ENCODE data around the gene KRTAP3-2. TPM values are rescaled to one million over a fixed set of nuclear protein-coding genes. Genes with fewer than 3 reads are reported as not detected.
"Not testable (repeated sequence)": the region's sequence is repeated elsewhere in the genome, so short reads cannot be mapped to it uniquely, and the experiment has no call there.

The KRTAP3-2 gene
- not detected for total RNA-seq
- polyA plus RNA-seq = not detected
- long read RNA-seq, donor 1 = 0 reads
- long read RNA-seq, donor 2 = 0 reads
- long read RNA-seq, donor 3 = 0 reads
- long read RNA-seq, donor 4 = 0 reads
- long read RNA-seq, donor 5 = 0 reads
- long read RNA-seq, donor 6 = 0 reads
- long read RNA-seq, donor 7 = 0 reads
- long read RNA-seq, donor 8 = 0 reads
- long read RNA-seq, donor 9 = 0 reads
- long read RNA-seq, donor 10 = 0 reads

GRCh38 chr17:40999563-40999962 lies at the start of gene KRTAP3-2:
KRTAP3-2 (minus strand) TSS chr17:40999906; CDS start chr17:40999853, 53 bp downstream.
- H3K36me3 ChIP-seq; H3K4me3 ChIP-seq; DNase-seq; H3K27ac ChIP-seq; H3K9me3 ChIP-seq; H3K4me1 ChIP-seq; intact Hi-C loops (cut with DNase I; ENCODE audit: low total_unique reads): not testable (repeated sequence)
- peaks cover 0 to 32% (median 0%) of the 10 kb centered on the region in 3 donors for H3K27me3 ChIP-seq
- WGBS, 5 donors = 75 to 85% (median 81%) methylated on average over 5 to 6 of the region's 6 CpGs

- WGBS, 5 donors = 36 to 55% (median 44%) methylated on average over 2 of the region's 2 CpGs
- peaks cover 0 to 4% (median 0%) of the 10 kb centered on the region in 4 donors for H3K9me3 ChIP-seq
- no peak overlapping the region for H3K27ac ChIP-seq
- no peaks in the 10 kb centered on the region for H3K4me1 ChIP-seq
- TF ChIP-seq EP300 (IDR thresholded peaks at IDR 0.05) = no peak
- TF ChIP-seq CTCF (IDR thresholded peaks at IDR 0.05) = no peak
- intact Hi-C loops (cut with DNase I; ENCODE audit: low total_unique reads) = no loop called here
- peaks cover 0 to 42% (median 0%) of the 10 kb centered on the region in 3 donors for H3K27me3 ChIP-seq
- no peak for DNase-seq
- no peak overlapping the region for H3K4me3 ChIP-seq
- no peaks in the 10 kb centered on the region for H3K36me3 ChIP-seq
Observed at GRCh38 chr17:41049110-41049509, 49.4 kb upstream of the KRTAP3-2 start.

GRCh38 chr17:41048441-41048840 lies 48.7 kb upstream of the KRTAP3-2 start:
- no peak for DNase-seq
- TF ChIP-seq EP300 (IDR thresholded peaks at IDR 0.05) (no peak), POLR2AphosphoS5 (IDR thresholded peaks at IDR 0.05) (no peak), CTCF (IDR thresholded peaks at IDR 0.05) (no peak), POLR2A (IDR thresholded peaks at IDR 0.05) (no peak)
- Histone ChIP-seq H3K4me3 (no peak overlapping the region), H3K27me3 (peaks cover 0 to 39% (median 0%) of the 10 kb centered on the region in 3 donors), H3K4me1 (no peaks in the 10 kb centered on the region), H3K27ac (no peak overlapping the region), H3K9me3 (peaks cover 0 to 6% (median 0%) of the 10 kb centered on the region in 4 donors), H3K36me3 (no peaks in the 10 kb centered on the region)
- 55 to 68% (median 58%) methylated on average over 7 of the region's 7 CpGs for WGBS, 5 donors
- intact Hi-C loops (cut with DNase I; ENCODE audit: low total_unique reads) = no loop called here

- WGBS, 5 donors = 41 to 54% (median 50%) methylated on average over 6 to 10 of the region's 33 CpGs
- H3K36me3 ChIP-seq; H3K4me1 ChIP-seq; H3K9me3 ChIP-seq; DNase-seq; H3K27ac ChIP-seq; H3K4me3 ChIP-seq; intact Hi-C loops (cut with DNase I; ENCODE audit: low total_unique reads): not testable (repeated sequence)
- H3K27me3 ChIP-seq = peaks cover 0 to 39% (median 0%) of the 10 kb centered on the region in 3 donors
Observed at GRCh38 chr17:41046735-41047465, 47.2 kb upstream of the KRTAP3-2 start, which contains the start of gene KRTAP2-1. KRTAP2-1 (minus strand) TSS chr17:41047316; CDS start chr17:41047267, 49 bp downstream.

GRCh38 chr17:41042953-41043352 lies 43.2 kb upstream of the KRTAP3-2 start:
- intact Hi-C loops (cut with DNase I; ENCODE audit: low total_unique reads) = no loop called here
- Histone ChIP-seq H3K9me3 (peaks cover 0 to 7% (median 0%) of the 10 kb centered on the region in 4 donors), H3K27ac (no peak overlapping the region), H3K4me1 (no peaks in the 10 kb centered on the region), H3K27me3 (peaks cover 0 to 26% (median 0%) of the 10 kb centered on the region in 3 donors), H3K36me3 (no peaks in the 10 kb centered on the region), H3K4me3 (no peak overlapping the region)
- DNase-seq = no peak
- TF ChIP-seq EP300 (IDR thresholded peaks at IDR 0.05) = no peak
- no peak for TF ChIP-seq POLR2AphosphoS5 (IDR thresholded peaks at IDR 0.05)
- no peak for TF ChIP-seq POLR2A (IDR thresholded peaks at IDR 0.05)
- TF ChIP-seq CTCF (IDR thresholded peaks at IDR 0.05) = no peak
- 96 to 100% (median 98%) methylated on average over 1 of the region's 1 CpG for WGBS, 5 donors

GRCh38 chr17:41040783-41041571 lies 41.3 kb upstream of the KRTAP3-2 start, which contains the start of gene KRTAP1-1:
KRTAP1-1 (minus strand) TSS chr17:41041450; CDS start chr17:41041397, 53 bp downstream.
- DNase-seq = peak in 1 of 2 donors; percentile 20
- H3K9me3 ChIP-seq; H3K36me3 ChIP-seq; intact Hi-C loops (cut with DNase I; ENCODE audit: low total_unique reads); H3K27me3 ChIP-seq; H3K27ac ChIP-seq; H3K4me1 ChIP-seq; H3K4me3 ChIP-seq: not testable (repeated sequence)
- 67 to 78% (median 73%) methylated on average over 3 to 14 of the region's 14 CpGs for WGBS, 5 donors
